ENCODE results near the gene ZNF724.
"Not testable (repeated sequence)": the region's sequence is repeated elsewhere in the genome, so short reads cannot be mapped to it uniquely, and the experiment has no call there.

The ZNF724 gene

DNA sequence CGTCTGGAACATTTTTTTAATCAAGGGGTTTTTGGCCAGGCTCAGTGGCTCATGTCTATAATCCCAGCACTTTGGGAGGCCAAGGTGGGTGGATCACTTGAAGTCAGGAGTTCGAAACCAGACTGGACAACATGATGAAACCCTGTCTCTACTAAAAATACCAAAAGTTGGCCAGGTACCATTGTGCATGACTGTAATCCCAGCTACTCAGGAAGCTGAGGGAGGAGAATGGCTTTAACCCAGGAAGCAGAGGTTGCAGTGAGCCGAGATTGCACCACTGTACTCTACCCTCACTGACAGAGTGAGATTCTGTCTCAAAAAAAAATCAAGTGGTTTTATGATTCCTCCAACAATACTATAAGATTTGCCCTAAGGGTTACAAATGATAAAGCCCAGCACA is 3.1 kb upstream of the ZNF724 start:
- in situ Hi-C loops (cut with MboI; ENCODE audit: low sequenced_read_pairs), result not testable (repeated sequence)

GRCh38 chr19:23241419-23241818 is 8.8 kb downstream of the ZNF724 start:
- in situ Hi-C loops (cut with MboI; ENCODE audit: low sequenced_read_pairs), result no loop called here

- in situ Hi-C loops (cut with MboI; ENCODE audit: low sequenced_read_pairs), result no loop called here
These were observed 27.1 kb downstream of the ZNF724 start for GRCh38 chr19:23222998-23223652.

- in situ Hi-C loops (cut with MboI; ENCODE audit: low sequenced_read_pairs), result no loop called here
These were observed 46.3 kb downstream of the ZNF724 start for GRCh38 chr19:23203841-23204344.

- in situ Hi-C loops (cut with MboI; ENCODE audit: low sequenced_read_pairs), result no loop called here
These were observed 59.9 kb downstream of the ZNF724 start for GRCh38 chr19:23190341-23190740.

GRCh38 chr19:23183251-23183650 is 66.9 kb downstream of the ZNF724 start:
- in situ Hi-C loops (cut with MboI; ENCODE audit: low sequenced_read_pairs), result no loop called here
